Effector memory CD4-positive, alpha-beta T cell (primary cell): ENCODE data around the gene JAZF1.

ENCODE experiments used
- DNase-seq, 3 donors: peaks; one replicate each; pipeline ENCODE4 v3.0.0-alpha.2; 2020
- H3K27ac ChIP-seq: 2 replicates; pipeline ENCODE4 v1.7.0; 2013; ENCODE audit warnings: mild to moderate bottlenecking, low read length, moderate library complexity; ENCODE audit not compliant: insufficient read depth, poor library complexity, severe bottlenecking
- H3K27me3 ChIP-seq: replicated peaks from 2 replicates; pipeline ENCODE4 v1.7.0; 2013; ENCODE audit warnings: mild to moderate bottlenecking, low read length; ENCODE audit not compliant: insufficient read depth, control insufficient read depth, poor library complexity, severe bottlenecking
- H3K36me3 ChIP-seq: 2 replicates; pipeline ENCODE4 v1.7.0; 2013; ENCODE audit warnings: mild to moderate bottlenecking, low read length, moderate library complexity; ENCODE audit not compliant: control insufficient read depth, insufficient read depth
- H3K4me1 ChIP-seq: 2 replicates; pipeline ENCODE4 v1.7.0; 2013; ENCODE audit warnings: low read length, mild to moderate bottlenecking; ENCODE audit not compliant: control insufficient read depth, insufficient read depth, poor library complexity, severe bottlenecking
- H3K4me3 ChIP-seq: 2 replicates; pipeline ENCODE4 v1.7.0; 2013; ENCODE audit warnings: low read length, low read depth, mild to moderate bottlenecking; ENCODE audit not compliant: insufficient read depth, poor library complexity, severe bottlenecking
- H3K9me3 ChIP-seq: 2 replicates; pipeline ENCODE4 v1.7.0; 2013; ENCODE audit warnings: mild to moderate bottlenecking, low read length, moderate library complexity; ENCODE audit not compliant: control insufficient read depth

Gene JAZF1

GRCh38 chr7:28006491-28006890 is 174.1 kb downstream of the JAZF1 start:
- Histone ChIP-seq H3K9me3 (no peaks in the 10 kb centered on the region), H3K4me1 (no peaks in the 10 kb centered on the region), H3K27me3 (no peaks in the 10 kb centered on the region), H3K27ac (no peak overlapping the region), H3K36me3 (no peaks in the 10 kb centered on the region), H3K4me3 (no peak overlapping the region)
- no peak for DNase-seq

GRCh38 chr7:28005847-28006231 is 174.8 kb downstream of the JAZF1 start:
- Histone ChIP-seq H3K27ac (no peak overlapping the region), H3K27me3 (no peaks in the 10 kb centered on the region), H3K4me3 (no peak overlapping the region), H3K4me1 (no peaks in the 10 kb centered on the region), H3K36me3 (no peaks in the 10 kb centered on the region), H3K9me3 (no peaks in the 10 kb centered on the region)
- no peak for DNase-seq

GRCh38 chr7:28005075-28005846 is 175.3 kb downstream of the JAZF1 start:
- H3K27me3 ChIP-seq, result no peaks in the 10 kb centered on the region
- H3K9me3 ChIP-seq, result no peaks in the 10 kb centered on the region
- no peaks in the 10 kb centered on the region for H3K4me1 ChIP-seq
- DNase-seq, result no peak
- H3K4me3 ChIP-seq, result no peak overlapping the region
- no peaks in the 10 kb centered on the region for H3K36me3 ChIP-seq
- H3K27ac ChIP-seq, result no peak overlapping the region

GRCh38 chr7:28003408-28003807 is 177.2 kb downstream of the JAZF1 start:
- Histone ChIP-seq H3K27ac (no peak overlapping the region), H3K4me3 (no peak overlapping the region), H3K36me3 (no peaks in the 10 kb centered on the region), H3K27me3 (no peaks in the 10 kb centered on the region), H3K4me1 (no peaks in the 10 kb centered on the region), H3K9me3 (no peaks in the 10 kb centered on the region)
- DNase-seq, result no peak

- no peaks in the 10 kb centered on the region for H3K4me1 ChIP-seq
- no peak overlapping the region for H3K27ac ChIP-seq
- H3K27me3 ChIP-seq, result no peaks in the 10 kb centered on the region
- no peak for DNase-seq
- no peaks in the 10 kb centered on the region for H3K36me3 ChIP-seq
- H3K9me3 ChIP-seq, result no peaks in the 10 kb centered on the region
- no peak overlapping the region for H3K4me3 ChIP-seq
Observed at GRCh38 chr7:28002638-28003037, 178.0 kb downstream of the JAZF1 start.

GRCh38 chr7:28001896-28002295 is 178.7 kb downstream of the JAZF1 start:
- H3K4me1 ChIP-seq, result no peaks in the 10 kb centered on the region
- H3K4me3 ChIP-seq, result no peak overlapping the region
- no peaks in the 10 kb centered on the region for H3K27me3 ChIP-seq
- no peak overlapping the region for H3K27ac ChIP-seq
- no peaks in the 10 kb centered on the region for H3K9me3 ChIP-seq
- H3K36me3 ChIP-seq, result no peaks in the 10 kb centered on the region
- DNase-seq, result no peak

GRCh38 chr7:27999829-28000228 is 180.8 kb downstream of the JAZF1 start:
- Histone ChIP-seq H3K27ac (no peak overlapping the region), H3K4me3 (no peak overlapping the region), H3K27me3 (no peaks in the 10 kb centered on the region), H3K9me3 (no peaks in the 10 kb centered on the region), H3K4me1 (no peaks in the 10 kb centered on the region), H3K36me3 (no peaks in the 10 kb centered on the region)
- no peak for DNase-seq

GRCh38 chr7:27998382-27998781 is 182.2 kb downstream of the JAZF1 start:
- DNase-seq, result no peak
- H3K27me3 ChIP-seq, result no peaks in the 10 kb centered on the region
- H3K27ac ChIP-seq, result no peak overlapping the region
- H3K36me3 ChIP-seq, result no peaks in the 10 kb centered on the region
- H3K4me1 ChIP-seq, result no peaks in the 10 kb centered on the region
- H3K9me3 ChIP-seq, result no peaks in the 10 kb centered on the region
- H3K4me3 ChIP-seq, result no peak overlapping the region

- H3K4me1 ChIP-seq, result no peaks in the 10 kb centered on the region
- no peak overlapping the region for H3K4me3 ChIP-seq
- no peaks in the 10 kb centered on the region for H3K9me3 ChIP-seq
- H3K27me3 ChIP-seq, result no peaks in the 10 kb centered on the region
- no peak overlapping the region for H3K27ac ChIP-seq
- no peak for DNase-seq
- no peaks in the 10 kb centered on the region for H3K36me3 ChIP-seq
Observed at GRCh38 chr7:27997188-27997707, 183.3 kb downstream of the JAZF1 start.

- no peaks in the 10 kb centered on the region for H3K36me3 ChIP-seq
- no peak overlapping the region for H3K27ac ChIP-seq
- no peaks in the 10 kb centered on the region for H3K4me1 ChIP-seq
- no peaks in the 10 kb centered on the region for H3K9me3 ChIP-seq
- no peak for DNase-seq
- H3K27me3 ChIP-seq, result no peaks in the 10 kb centered on the region
- no peak overlapping the region for H3K4me3 ChIP-seq
Observed at GRCh38 chr7:27996141-27996540, 184.5 kb downstream of the JAZF1 start.
